GM23338 (cell line): ENCODE measurements around the gene P4HA3. TPM values are rescaled to one million over a fixed set of nuclear protein-coding genes. Genes with fewer than 3 reads are reported as not detected.

ENCODE experiments used
- ATAC-seq: fragments of 200-7000 bp; cut with Tn5 transposase; 3 replicates; pipeline ENCODE4 v1.9.1; 2020
- DNase-seq: peaks from one replicate; pipeline ENCODE4 v3.0.0-alpha.2; 2015; ENCODE audit warnings: low spot score
- H2AFZ ChIP-seq: fragments of 200-600 bp; sonication (generic); 2 replicates; pipeline ENCODE4 v1.8.0; 2016; ENCODE audit warnings: antibody characterized with exemption, mild to moderate bottlenecking, moderate library complexity
- H3F3A ChIP-seq: fragments of 200-600 bp; sonication (generic); replicated peaks from 2 replicates; pipeline ENCODE4 v1.8.0; 2017; ENCODE audit warnings: antibody characterized with exemption, mixed run types, low read depth
- H3K27ac ChIP-seq: fragments of 200-600 bp; sonication (generic); 2 replicates; pipeline ENCODE4 v1.6.1; 2016; ENCODE audit warnings: low read depth
- H3K27me3 ChIP-seq: fragments of 200-600 bp; sonication (generic); 2 replicates; pipeline ENCODE4 v1.8.0; 2016; ENCODE audit warnings: mild to moderate bottlenecking, mixed run types, moderate library complexity; ENCODE audit not compliant: insufficient read depth
- H3K36me3 ChIP-seq: fragments of 200-600 bp; sonication (generic); 2 replicates; pipeline ENCODE4 v1.8.0; 2016; ENCODE audit warnings: mild to moderate bottlenecking; ENCODE audit not compliant: insufficient read depth
- H3K4me1 ChIP-seq: fragments of 200-600 bp; sonication (generic); 2 replicates; pipeline ENCODE4 v1.8.0; 2016; ENCODE audit warnings: mild to moderate bottlenecking, moderate library complexity; ENCODE audit not compliant: insufficient read depth
- H3K4me2 ChIP-seq: fragments of 200-600 bp; sonication (generic); 2 replicates; pipeline ENCODE4 v1.7.1; 2017; ENCODE audit warnings: mixed run types
- H3K4me3 ChIP-seq: fragments of 200-600 bp; sonication (generic); 2 replicates; pipeline ENCODE4 v1.6.1; 2016; ENCODE audit warnings: mixed run types
- H3K79me2 ChIP-seq: fragments of 200-600 bp; sonication (generic); replicated peaks from 2 replicates; pipeline ENCODE4 v1.8.0; 2017; ENCODE audit warnings: mild to moderate bottlenecking; ENCODE audit not compliant: insufficient read depth
- H3K9me2 ChIP-seq: fragments of 200-600 bp; sonication (generic); 2 replicates; pipeline ENCODE4 v1.8.0; 2017; ENCODE audit not compliant: insufficient read depth
- H4K20me1 ChIP-seq: fragments of 200-600 bp; sonication (generic); replicated peaks from 2 replicates; pipeline ENCODE4 v1.8.0; 2017; ENCODE audit warnings: mild to moderate bottlenecking; ENCODE audit not compliant: insufficient read depth
- H3K27ac Mint-ChIP-seq: 2 replicates; pipeline ENCODE4 v1.8.0; 2020; ENCODE audit warnings: inconsistent platforms, mild to moderate bottlenecking, moderate library complexity, mixed read lengths
- H3K27me3 Mint-ChIP-seq: 3 replicates; pipeline ENCODE4 v1.8.0; 2022; ENCODE audit warnings: low read depth, mild to moderate bottlenecking, moderate library complexity, mixed read lengths, inconsistent platforms; ENCODE audit not compliant: insufficient read depth, poor library complexity
- H3K36me3 Mint-ChIP-seq: 3 replicates; pipeline ENCODE4 v1.8.0; 2021; ENCODE audit warnings: low read depth, mild to moderate bottlenecking, inconsistent platforms, moderate library complexity, mixed read lengths
- H3K4me1 Mint-ChIP-seq: 3 replicates; pipeline ENCODE4 v1.8.0; 2020; ENCODE audit warnings: mild to moderate bottlenecking, inconsistent platforms, mixed read lengths
- H3K4me3 Mint-ChIP-seq: 3 replicates; pipeline ENCODE4 v1.8.0; 2021; ENCODE audit warnings: moderate library complexity, mild to moderate bottlenecking, inconsistent platforms, mixed read lengths
- H3K9me3 Mint-ChIP-seq: 3 replicates; pipeline ENCODE4 v1.8.0; 2020; ENCODE audit warnings: moderate library complexity, mild to moderate bottlenecking, inconsistent platforms, mixed read lengths
- CREB1 ChIP-seq: fragments of 250-450 bp; sonication (Bioruptor Pico); IDR thresholded peaks from 2 replicates; pipeline ENCODE4 v1.5.0; 2020; ENCODE audit warnings: low read depth, mild to moderate bottlenecking, moderate library complexity
- CTCF ChIP-seq, 2 experiments: fragments of 200-600 bp in 1 of 2; sonication (generic) in 1 of 2; conservative IDR thresholded peaks; 2 replicates each; pipeline versions ENCODE4 v1.5.1 to v1.6.1; 2016 to 2017; ENCODE audit warnings: antibody characterized with exemption in 2 of 2, low read depth in 2 of 2, mild to moderate bottlenecking in 2 of 2, moderate library complexity in 1 of 2
- ETS1 ChIP-seq: IDR thresholded peaks from 2 replicates; pipeline ENCODE4 v1.6.1; 2016; ENCODE audit warnings: antibody characterized with exemption
- EZH2 ChIP-seq: fragments of 200-600 bp; sonication (generic); IDR thresholded peaks from one replicate; pipeline ENCODE4 v1.8.0; 2017; ENCODE audit warnings: antibody characterized with exemption, mild to moderate bottlenecking, low read depth; ENCODE audit not compliant: unreplicated experiment
- EZH2phosphoT487 ChIP-seq: fragments of 200-600 bp; sonication (generic); IDR thresholded peaks from one replicate; pipeline ENCODE4 v1.8.1; 2018; ENCODE audit warnings: antibody characterized with exemption; ENCODE audit not compliant: unreplicated experiment
- JUNB ChIP-seq: IDR thresholded peaks from one replicate; pipeline ENCODE4 v1.6.1; 2016; ENCODE audit warnings: antibody characterized with exemption; ENCODE audit not compliant: unreplicated experiment
- NANOG ChIP-seq: IDR thresholded peaks from 2 replicates; pipeline ENCODE4 v1.6.1; 2016; ENCODE audit warnings: antibody characterized with exemption, borderline replicate concordance
- POLR2AphosphoS5 ChIP-seq: IDR thresholded peaks from 2 replicates; pipeline ENCODE4 v1.6.1; 2016; ENCODE audit warnings: antibody characterized with exemption, low read depth
- REST ChIP-seq: IDR thresholded peaks from one replicate; pipeline ENCODE4 v1.6.1; 2018; ENCODE audit warnings: antibody characterized with exemption; ENCODE audit not compliant: unreplicated experiment
- STAT1 ChIP-seq: IDR thresholded peaks from one replicate; pipeline ENCODE4 v1.6.1; 2016; ENCODE audit warnings: antibody characterized with exemption; ENCODE audit not compliant: unreplicated experiment
- ZNF114 ChIP-seq: fragments of 250-450 bp; sonication (Bioruptor Pico); IDR thresholded peaks from 2 replicates; pipeline ENCODE4 v1.5.0; 2020; ENCODE audit warnings: mild to moderate bottlenecking, moderate library complexity
- ZNF331 ChIP-seq: fragments of 250-450 bp; sonication (Bioruptor Pico); IDR thresholded peaks from 2 replicates; pipeline ENCODE4 v1.5.0; 2020; ENCODE audit warnings: low read depth, mild to moderate bottlenecking, moderate library complexity
- ZNF462 ChIP-seq: fragments of 250-450 bp; sonication (Bioruptor Pico); IDR thresholded peaks from 2 replicates; pipeline ENCODE4 v1.5.0; 2020; ENCODE audit warnings: mild to moderate bottlenecking, moderate library complexity
- polyA plus RNA-seq: library from polyadenylated mRNA; unstranded; fragments of >200 nt; fragmentation: Nextera tagmentation; extraction: Ambion mirVana; gene quantifications from 2 replicates; pipeline ENCODE4 v1.2.1, GENCODE V29; 2016
- total RNA-seq: library from RNA; depleted of rRNA; stranded (reverse); fragments of >200 nt; shearing (Covaris generic); gene quantifications from 2 replicates; pipeline ENCODE4 v1.2.3, GENCODE V29; 2014

P4HA3 gene
- total and polyA plus RNA-seq, 2 experiments from 2014 or later = 0.08 TPM; not detected in 1

DNA sequence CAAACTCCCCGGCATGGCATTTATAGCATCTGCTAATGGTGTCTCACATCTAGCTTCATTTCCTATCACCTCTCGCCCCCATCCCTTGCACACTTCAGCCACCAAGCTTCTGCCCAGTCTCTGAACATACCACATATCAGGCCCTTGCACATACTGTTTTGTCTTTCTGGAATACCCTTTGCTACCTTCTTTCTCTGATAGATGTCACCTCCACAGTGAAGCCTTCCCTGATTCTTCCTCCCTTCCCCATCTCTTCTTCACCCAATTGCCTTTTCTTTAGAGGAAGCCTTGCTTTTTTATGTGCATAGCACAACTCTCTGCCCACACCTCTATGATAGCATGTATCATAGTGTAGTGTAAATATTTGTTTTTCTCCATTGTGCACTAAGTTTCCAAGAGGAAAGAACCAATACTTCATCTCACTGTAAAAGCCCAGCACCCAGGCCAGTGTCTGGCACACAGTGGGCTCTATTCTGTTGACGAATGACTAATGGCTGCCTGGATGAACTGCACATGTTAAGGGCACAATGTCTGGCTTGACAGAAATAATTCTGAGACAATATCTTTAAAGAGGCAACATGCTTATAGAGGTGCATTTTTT lies 27.8 kb downstream of the P4HA3 start:
- Histone ChIP-seq H2AFZ (no peak overlapping the region), H3K4me1 (no peaks in the 10 kb centered on the region), H3K27me3 (no peaks in the 10 kb centered on the region), H3K36me3 (no peaks in the 10 kb centered on the region), H3K79me2 (no peaks in the 10 kb centered on the region), H3K9me2 (no peaks in the 10 kb centered on the region), H3K27ac (no peak overlapping the region), H3K4me3 (no peak overlapping the region), H3K4me2 (no peak overlapping the region), H4K20me1 (no peaks in the 10 kb centered on the region), H3F3A (no peaks in the 10 kb centered on the region)
- H3K27ac Mint-ChIP-seq = no peak overlapping the region
- no peaks in the 10 kb centered on the region for H3K36me3 Mint-ChIP-seq
- H3K4me1 Mint-ChIP-seq = no peaks in the 10 kb centered on the region
- H3K9me3 Mint-ChIP-seq = no peaks in the 10 kb centered on the region
- H3K4me3 Mint-ChIP-seq = no peak overlapping the region
- ATAC-seq (no peak), DNase-seq (no peak)
- no peaks in the 10 kb centered on the region for H3K27me3 Mint-ChIP-seq
- TF ChIP-seq STAT1 (no peak), CREB1 (CRISPR knock-in tag) (no peak), ZNF462 (CRISPR knock-in tag) (no peak), EZH2 (no peak), NANOG (no peak), ETS1 (no peak), EZH2phosphoT487 (no peak), POLR2AphosphoS5 (no peak), CTCF (conservative IDR thresholded peaks at IDR 0.05; ENCODE audit: low read depth in 2 of 2) (no peak), JUNB (no peak), ZNF331 (CRISPR knock-in tag) (no peak), ZNF114 (CRISPR knock-in tag) (no peak), REST (no peak)
